Right lobe of liver (tissue), 4 donors: Measurements from ENCODE around the gene STPG1.

Experiments used
- CTCF ChIP-seq, 4 donors: fragments of 200-600 bp in 3 of 4; fragments of 450-650 bp in 1 of 4; IDR thresholded peaks; one replicate each; pipeline versions ENCODE4 v1.5.1 to v1.8.0; 2016 to 2022; ENCODE audit warnings: antibody characterized with exemption in 4 of 4, mild to moderate bottlenecking in 2 of 4
- POLR2A ChIP-seq: fragments of 450-650 bp; IDR thresholded peaks from one replicate; pipeline ENCODE4 v1.6.1; 2017; ENCODE audit warnings: antibody characterized with exemption, mild to moderate bottlenecking
- donor health status: DM: no; HTN: no; CAD: no.
- donor health status: DM: no; HTN: no; CAD: no.
- donor health status: DM: no; HTN: yes; CAD: no.

DNA sequence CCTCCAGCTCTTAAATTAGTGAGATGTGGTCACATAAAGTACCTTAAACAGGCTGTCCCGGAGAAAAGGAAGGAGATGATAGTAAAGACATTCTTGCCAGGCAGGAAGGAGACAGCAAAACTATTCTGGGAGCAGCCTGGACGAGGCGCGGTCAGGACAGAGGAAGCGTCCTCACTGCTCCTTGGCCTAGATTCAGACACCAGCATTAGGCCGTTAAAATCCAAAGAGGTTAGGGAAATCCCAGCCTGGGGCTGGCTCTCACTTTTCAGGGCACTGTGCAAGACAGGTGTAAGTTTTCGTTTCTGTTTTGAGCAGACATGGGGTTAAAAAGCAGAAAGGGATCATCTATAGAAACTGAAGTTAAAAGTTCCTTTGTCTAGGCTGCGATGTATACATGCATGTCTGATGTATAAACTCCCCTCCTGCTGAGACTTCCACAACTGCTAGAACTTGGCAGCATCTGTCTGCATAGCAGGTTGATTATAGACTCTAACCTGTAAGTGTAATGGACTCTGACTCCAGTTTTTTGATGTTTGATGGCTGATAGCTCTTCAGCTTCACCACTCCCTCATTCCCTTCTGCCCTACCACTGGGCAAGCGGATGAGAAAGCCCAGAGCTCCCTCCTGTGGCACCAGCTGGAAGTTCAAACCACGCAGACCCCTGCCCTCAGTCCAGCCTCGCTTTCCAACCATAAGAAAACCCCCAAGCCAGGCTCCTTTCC, 21.5 kb downstream of the STPG1 start:
- TF ChIP-seq POLR2A (no peak), CTCF (IDR thresholded peaks at IDR 0.05) (peak; percentile 73 to 84 (median 80))
